Lower leg skin (tissue), 3 donors: ENCODE data around the gene BLOC1S5.

Experiments
- CTCF ChIP-seq, 3 donors: fragments of 450-650 bp; IDR thresholded peaks; one replicate each; pipeline ENCODE4 v1.5.1; 2016; ENCODE audit warnings: antibody characterized with exemption in 3 of 3, mild to moderate bottlenecking in 3 of 3, moderate library complexity in 2 of 3
- POLR2A ChIP-seq, 2 donors: fragments of 450-650 bp; IDR thresholded peaks; one replicate each; pipeline ENCODE4 v1.6.1; 2016 to 2017; ENCODE audit warnings: antibody characterized with exemption in 2 of 2, mild to moderate bottlenecking in 1 of 2, moderate library complexity in 1 of 2

GRCh38 chr6:8017276-8017701 is 46.9 kb downstream of the BLOC1S5 start:
- TF ChIP-seq CTCF (IDR thresholded peaks at IDR 0.05) (no peak), POLR2A (IDR thresholded peaks at IDR 0.05) (no peak)
